Activated CD8-positive, alpha-beta memory T cell treated with anti-CD3 and anti-CD28 coated beads for 36 hours (primary cell): ENCODE data around the gene PRSS8. TPM values are rescaled to one million over a fixed set of nuclear protein-coding genes. Genes with fewer than 3 reads are reported as not detected.

Source experiments
- CTCF ChIA-PET: fragments of 350-600 bp; sonication (Branson Sonifier 250); formaldehyde crosslinking; loops from one replicate; lab custom pipeline; 2021; ENCODE audit warnings: antibody characterized with exemption; lab: Charles Lee
- POLR2A ChIA-PET: fragments of 350-600 bp; sonication (Branson Sonifier 250); formaldehyde crosslinking; loops from one replicate; lab custom pipeline; 2021; ENCODE audit warnings: antibody characterized with exemption; lab: Charles Lee
- total RNA-seq, 2 experiments: library from RNA; stranded (reverse); gene quantifications; one replicate each; pipeline ENCODE4 v1.2.3, GENCODE V29; 2021

PRSS8 gene
- total RNA-seq, 2 experiments from 2014 or later = not detected

- ChIA-PET CTCF (interaction anchor here (0.9 to 2.8 kb wide), 3 partner anchors 19 to 108 kb away, joined by 3 to 9 read pairs (median 3); partner anchors contain the start of genes HSD3B7, ZNF646 and ZNF668), POLR2A (interaction anchor here (0.6 kb wide), 1 partner anchor 32 kb away, joined by 3 read pairs; no protein-coding TSS in a partner anchor)
Observed at GRCh38 chr16:31093132-31093703, 42.3 kb downstream of the PRSS8 start.

GRCh38 chr16:31092330-31092729 is 43.2 kb downstream of the PRSS8 start:
- POLR2A ChIA-PET = interaction anchor here (0.6 kb wide), 2 partner anchors 19 to 133 kb away, joined by 3 to 5 read pairs; no protein-coding TSS in a partner anchor
- CTCF ChIA-PET = interaction anchor here (1.9 kb wide), 1 partner anchor 19 kb away, joined by 4 read pairs; the partner anchor contains the start of gene ZNF668

- ChIA-PET POLR2A (no interaction called here), CTCF (no interaction called here)
Observed at GRCh38 chr16:31090540-31090939, 45.0 kb downstream of the PRSS8 start.

- ChIA-PET CTCF (interaction anchor here (1.4 kb wide), 1 partner anchor 104 kb away, joined by 4 read pairs; the partner anchor contains the start of gene HSD3B7), POLR2A (no interaction called here)
Observed at GRCh38 chr16:31089199-31089598, 46.3 kb downstream of the PRSS8 start.

GRCh38 chr16:31088459-31089183 is 46.9 kb downstream of the PRSS8 start, which contains the start of gene PRSS53:
Gene PRSS53, minus strand, starts transcription at chr16:31088943. Its CDS starts 134 bp downstream, at chr16:31088809.
- POLR2A ChIA-PET = no interaction called here
- CTCF ChIA-PET = interaction anchor here (1.4 kb wide), 1 partner anchor 104 kb away, joined by 4 read pairs; the partner anchor contains the start of gene HSD3B7

GRCh38 chr16:31087971-31088370 is 47.6 kb downstream of the PRSS8 start:
- POLR2A ChIA-PET = no interaction called here
- CTCF ChIA-PET = interaction anchor here (1.4 kb wide), 1 partner anchor 103 kb away, joined by 4 read pairs; the partner anchor contains the start of gene HSD3B7

GRCh38 chr16:31087481-31087880 is 48.0 kb downstream of the PRSS8 start:
- ChIA-PET POLR2A (no interaction called here), CTCF (no interaction called here)

- ChIA-PET POLR2A (interaction anchor here (0.6 kb wide), 1 partner anchor 250 kb away, joined by 5 read pairs; no protein-coding TSS in a partner anchor), CTCF (no interaction called here)
Observed at GRCh38 chr16:31086629-31086906, 49.0 kb downstream of the PRSS8 start.

- ChIA-PET POLR2A (interaction anchor here (0.6 kb wide), 1 partner anchor 250 kb away, joined by 5 read pairs; no protein-coding TSS in a partner anchor), CTCF (no interaction called here)
Observed at GRCh38 chr16:31085873-31086628, 49.5 kb downstream of the PRSS8 start.

GRCh38 chr16:31085411-31085810 is 50.1 kb downstream of the PRSS8 start:
- CTCF ChIA-PET = interaction anchor here (1.1 kb wide), 1 partner anchor 39 kb away, joined by 4 read pairs; no protein-coding TSS in a partner anchor

GRCh38 chr16:31084584-31085302 is 50.8 kb downstream of the PRSS8 start:
- ChIA-PET POLR2A (interaction anchor here (1.2 kb wide), 1 partner anchor 11 kb away, joined by 4 read pairs; the partner anchor contains the start of genes ZNF646 and ZNF668), CTCF (interaction anchor here (1.1 kb wide), 1 partner anchor 39 kb away, joined by 4 read pairs; no protein-coding TSS in a partner anchor)

More at GRCh38 chr16:31085411-31085810, 50.1 kb downstream of the PRSS8 start:
- POLR2A ChIA-PET = no interaction called here

GRCh38 chr16:31083981-31084380 is 51.5 kb downstream of the PRSS8 start:
- POLR2A ChIA-PET = interaction anchor here (1.2 kb wide), 1 partner anchor 10 kb away, joined by 4 read pairs; the partner anchor contains the start of genes ZNF646 and ZNF668
- CTCF ChIA-PET = interaction anchor here (1.1 kb wide), 1 partner anchor 38 kb away, joined by 4 read pairs; no protein-coding TSS in a partner anchor

- ChIA-PET CTCF (no interaction called here), POLR2A (no interaction called here)
Observed at GRCh38 chr16:31083556-31083955, 52.0 kb downstream of the PRSS8 start.

GRCh38 chr16:31083081-31083480 is 52.4 kb downstream of the PRSS8 start:
- ChIA-PET POLR2A (no interaction called here), CTCF (no interaction called here)

GRCh38 chr16:31082368-31083045 is 53.0 kb downstream of the PRSS8 start:
- POLR2A ChIA-PET = no interaction called here
- CTCF ChIA-PET = no interaction called here
